ENCODE data around the gene CD80.

CD80 gene

GRCh38 chr3:119558626-119559317 is 642 bp downstream of the CD80 start:
- TF ChIP-seq, protein P1, sequence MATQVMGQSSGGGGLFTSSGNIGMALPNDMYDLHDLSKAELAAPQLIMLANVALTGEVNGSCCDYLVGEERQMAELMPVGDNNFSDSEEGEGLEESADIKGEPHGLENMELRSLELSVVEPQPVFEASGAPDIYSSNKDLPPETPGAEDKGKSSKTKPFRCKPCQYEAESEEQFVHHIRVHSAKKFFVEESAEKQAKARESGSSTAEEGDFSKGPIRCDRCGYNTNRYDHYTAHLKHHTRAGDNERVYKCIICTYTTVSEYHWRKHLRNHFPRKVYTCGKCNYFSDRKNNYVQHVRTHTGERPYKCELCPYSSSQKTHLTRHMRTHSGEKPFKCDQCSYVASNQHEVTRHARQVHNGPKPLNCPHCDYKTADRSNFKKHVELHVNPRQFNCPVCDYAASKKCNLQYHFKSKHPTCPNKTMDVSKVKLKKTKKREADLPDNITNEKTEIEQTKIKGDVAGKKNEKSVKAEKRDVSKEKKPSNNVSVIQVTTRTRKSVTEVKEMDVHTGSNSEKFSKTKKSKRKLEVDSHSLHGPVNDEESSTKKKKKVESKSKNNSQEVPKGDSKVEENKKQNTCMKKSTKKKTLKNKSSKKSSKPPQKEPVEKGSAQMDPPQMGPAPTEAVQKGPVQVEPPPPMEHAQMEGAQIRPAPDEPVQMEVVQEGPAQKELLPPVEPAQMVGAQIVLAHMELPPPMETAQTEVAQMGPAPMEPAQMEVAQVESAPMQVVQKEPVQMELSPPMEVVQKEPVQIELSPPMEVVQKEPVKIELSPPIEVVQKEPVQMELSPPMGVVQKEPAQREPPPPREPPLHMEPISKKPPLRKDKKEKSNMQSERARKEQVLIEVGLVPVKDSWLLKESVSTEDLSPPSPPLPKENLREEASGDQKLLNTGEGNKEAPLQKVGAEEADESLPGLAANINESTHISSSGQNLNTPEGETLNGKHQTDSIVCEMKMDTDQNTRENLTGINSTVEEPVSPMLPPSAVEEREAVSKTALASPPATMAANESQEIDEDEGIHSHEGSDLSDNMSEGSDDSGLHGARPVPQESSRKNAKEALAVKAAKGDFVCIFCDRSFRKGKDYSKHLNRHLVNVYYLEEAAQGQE (IDR thresholded peaks at IDR 0.05; ENCODE audit: low read depth) = no peak
- TF ChIP-seq EGR1 (IDR thresholded peaks at IDR 0.05) = no peak
- TF ChIP-seq CEBPB (IDR thresholded peaks at IDR 0.05) = no peak
- no peak for TF ChIP-seq YY1 (IDR thresholded peaks at IDR 0.05; ENCODE audit: low read depth)
- TF ChIP-seq FOXM1 (IDR thresholded peaks at IDR 0.05; ENCODE audit: borderline replicate concordance, low read depth) = no peak
- TF ChIP-seq RAD21 (IDR thresholded peaks at IDR 0.05; ENCODE audit: low read depth) = no peak
- no peak for TF ChIP-seq NFIC (IDR thresholded peaks at IDR 0.05)
- no peak for TF ChIP-seq TEAD4 (IDR thresholded peaks at IDR 0.05)
- TF ChIP-seq, protein P2, sequence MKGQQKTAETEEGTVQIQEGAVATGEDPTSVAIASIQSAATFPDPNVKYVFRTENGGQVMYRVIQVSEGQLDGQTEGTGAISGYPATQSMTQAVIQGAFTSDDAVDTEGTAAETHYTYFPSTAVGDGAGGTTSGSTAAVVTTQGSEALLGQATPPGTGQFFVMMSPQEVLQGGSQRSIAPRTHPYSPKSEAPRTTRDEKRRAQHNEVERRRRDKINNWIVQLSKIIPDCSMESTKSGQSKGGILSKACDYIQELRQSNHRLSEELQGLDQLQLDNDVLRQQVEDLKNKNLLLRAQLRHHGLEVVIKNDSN (IDR thresholded peaks at IDR 0.05) = no peak
- no peak for TF ChIP-seq MAX (IDR thresholded peaks at IDR 0.05)
- TF ChIP-seq ZBTB7A (IDR thresholded peaks at IDR 0.05; ENCODE audit: low read depth) = no peak
- TF ChIP-seq TCF12 (IDR thresholded peaks at IDR 0.05; ENCODE audit: low read depth) = no peak
- TF ChIP-seq TAF1 (IDR thresholded peaks at IDR 0.05; ENCODE audit: low read depth) = no peak
- no peak for TF ChIP-seq EP300 (IDR thresholded peaks at IDR 0.05; ENCODE audit: borderline replicate concordance)
- no peak for TF ChIP-seq CREB1 (IDR thresholded peaks at IDR 0.05; ENCODE audit: low read depth)

DNA sequence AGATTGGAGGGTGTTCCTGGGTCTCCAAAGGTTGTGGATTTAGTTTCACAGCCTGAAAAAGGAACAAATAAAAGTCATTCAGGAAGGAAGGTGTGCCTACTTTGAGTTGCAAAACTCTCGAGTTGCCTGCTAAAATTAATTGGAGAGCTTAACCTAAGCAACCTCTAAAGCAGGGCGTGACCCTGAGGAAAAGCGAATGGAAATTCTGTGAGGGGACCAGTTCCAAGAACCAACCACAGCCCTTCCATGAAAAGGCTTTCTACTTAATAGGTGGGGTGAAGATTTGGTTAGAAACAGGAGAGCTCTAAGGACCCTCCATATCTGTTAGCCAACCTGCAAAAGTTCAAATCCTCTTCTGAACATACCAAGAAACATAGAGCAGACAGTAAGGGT is 1.5 kb downstream of the CD80 start:
- TF ChIP-seq TEAD4 (IDR thresholded peaks at IDR 0.05) = no peak
- TF ChIP-seq, protein P1 (IDR thresholded peaks at IDR 0.05; ENCODE audit: low read depth) = no peak
- TF ChIP-seq FOXM1 (IDR thresholded peaks at IDR 0.05; ENCODE audit: borderline replicate concordance, low read depth) = no peak
- TF ChIP-seq YY1 (IDR thresholded peaks at IDR 0.05; ENCODE audit: low read depth) = no peak
- no peak for TF ChIP-seq CREB1 (IDR thresholded peaks at IDR 0.05; ENCODE audit: low read depth)
- no peak for TF ChIP-seq TCF12 (IDR thresholded peaks at IDR 0.05; ENCODE audit: low read depth)
- TF ChIP-seq TAF1 (IDR thresholded peaks at IDR 0.05; ENCODE audit: low read depth) = no peak
- no peak for TF ChIP-seq CEBPB (IDR thresholded peaks at IDR 0.05)
- no peak for TF ChIP-seq RAD21 (IDR thresholded peaks at IDR 0.05; ENCODE audit: low read depth)
- no peak for TF ChIP-seq EGR1 (IDR thresholded peaks at IDR 0.05)
- no peak for TF ChIP-seq NFIC (IDR thresholded peaks at IDR 0.05)

DNA sequence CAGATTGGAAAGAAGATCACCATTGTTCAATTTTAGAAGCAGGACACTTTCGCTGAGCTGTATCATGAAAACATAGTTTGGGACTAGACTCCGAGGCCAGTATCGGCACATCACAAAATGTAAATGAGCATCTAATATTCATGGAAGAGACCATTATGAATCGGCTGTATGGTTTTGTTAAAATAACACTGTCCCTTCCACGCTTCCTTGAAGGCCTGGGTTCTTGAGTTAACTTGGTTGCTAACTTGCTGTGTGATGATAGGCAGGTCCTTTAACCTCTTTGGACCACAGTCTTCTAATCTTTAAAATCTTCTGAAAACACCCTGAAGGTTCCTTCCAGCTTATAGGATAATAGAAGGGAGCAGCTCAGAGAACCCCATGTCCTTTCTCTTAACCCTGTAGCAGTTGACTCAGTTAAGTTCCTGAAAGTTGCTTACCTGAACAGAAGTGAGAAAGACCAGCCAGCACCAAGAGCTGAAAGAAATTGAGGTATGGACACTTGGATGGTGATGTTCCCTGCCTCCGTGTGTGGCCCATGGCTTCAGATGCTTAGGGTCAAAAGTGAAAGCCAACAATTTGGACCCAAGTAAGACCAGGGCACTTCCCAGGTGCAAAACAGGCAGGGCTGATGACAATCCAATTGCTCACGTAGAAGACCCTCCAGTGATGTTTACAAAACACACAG is 2.1 kb downstream of the CD80 start:
- TF ChIP-seq FOXM1 (IDR thresholded peaks at IDR 0.05; ENCODE audit: borderline replicate concordance, low read depth) = no peak
- TF ChIP-seq EGR1 (IDR thresholded peaks at IDR 0.05) = no peak

DNA sequence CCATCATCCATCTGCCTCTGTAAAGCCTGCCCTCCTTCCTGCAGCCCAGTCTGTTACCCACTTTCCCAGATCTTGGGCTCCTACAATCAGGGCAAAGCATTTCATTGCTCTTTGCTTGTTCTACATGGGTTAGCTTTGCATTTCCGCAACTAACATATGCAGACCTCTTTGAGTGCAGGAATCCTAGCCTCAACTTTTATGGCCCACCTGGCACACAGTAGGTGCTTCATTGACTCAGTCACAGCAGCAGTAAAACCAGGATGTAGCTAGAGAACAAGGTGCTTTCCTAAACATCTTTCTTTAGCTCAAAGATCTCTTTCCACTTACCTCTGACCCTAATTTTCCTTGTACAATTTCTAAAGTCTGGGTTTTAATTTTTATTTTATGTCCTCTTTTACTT is 3.5 kb downstream of the CD80 start:
- TF ChIP-seq ZBTB7A (IDR thresholded peaks at IDR 0.05; ENCODE audit: low read depth) (no peak), TEAD4 (IDR thresholded peaks at IDR 0.05) (no peak), MAX (IDR thresholded peaks at IDR 0.05) (no peak), TAF1 (IDR thresholded peaks at IDR 0.05; ENCODE audit: low read depth) (no peak), EGR1 (IDR thresholded peaks at IDR 0.05) (no peak), NFIC (IDR thresholded peaks at IDR 0.05) (no peak), FOXM1 (IDR thresholded peaks at IDR 0.05; ENCODE audit: borderline replicate concordance, low read depth) (no peak)
- TF ChIP-seq, protein P1 (IDR thresholded peaks at IDR 0.05; ENCODE audit: low read depth) = no peak
- TF ChIP-seq, protein P2 (IDR thresholded peaks at IDR 0.05) = no peak

Measured in Ishikawa (cell line).